K562 (cell line): Measurements from ENCODE around the gene NINL. TPM values are rescaled to one million over a fixed set of nuclear protein-coding genes. Genes with fewer than 3 reads are reported as not detected.

Source experiments
- ATAC-seq: fragments of 200-7000 bp; cut with Tn5 transposase; 3 replicates; pipeline ENCODE4 v1.9.1; 2020; ENCODE audit warnings: moderate library complexity
- BruUV-seq: library from RNA; stranded (reverse); fragments of 400-500 nt; replicated peaks from 2 replicates; lab custom pipeline; 2021; lab: Mats Ljungman, UMichigan
- CTCF ChIA-PET: fragments of 300-600 bp; formaldehyde crosslinking; extraction: SDS; loops from one replicate; lab custom pipeline; 2021; ENCODE audit warnings: low intra/inter-chr PET ratio; lab: Yijun Ruan, JAX
- POLR2A ChIA-PET: fragments of 300-600, 350-650 bp; sonication (Branson Sonifier 250); formaldehyde crosslinking; extraction: SDS; loops from one replicate; lab custom pipeline; 2021; ENCODE audit warnings: antibody characterized with exemption, inconsistent platforms; lab: Yijun Ruan, JAX
- DNase-seq, 4 experiments: peaks; one replicate each; pipeline versions ENCODE4 v3.0.0 to v3.0.0-alpha.2; 2011 to 2018; ENCODE audit warnings: low spot score in 3 of 4, mixed read lengths in 3 of 4; ENCODE audit errors: extremely low read depth in 1 of 4
- FAIRE-seq: peaks from 2 replicates; lab custom pipeline; 2011; peaks lifted over from hg19 to GRCh38; lab: Jason Lieb, UNC
- H2AFZ ChIP-seq: 2 replicates; pipeline ENCODE4 v1.6.0; 2011; ENCODE audit warnings: low read depth, low read length, control low read depth, inconsistent platforms
- H3K27ac ChIP-seq: fragments of 200-600 bp; 3 replicates; pipeline ENCODE4 v1.8.0; 2011; ENCODE audit warnings: low read depth, mild to moderate bottlenecking, control low read depth, inconsistent platforms, low read length, moderate library complexity, mixed read lengths; ENCODE audit errors: extremely low read depth
- H3K27me3 ChIP-seq, 2 experiments: fragments of 300-600 bp in 1 of 2; 2 replicates in 1 of 2; 3 replicates in 1 of 2; pipeline versions ENCODE4 v1.6.0 to v1.8.0; 2011; ENCODE audit warnings: inconsistent platforms in 2 of 2, low read length in 2 of 2, mild to moderate bottlenecking in 1 of 2, mixed read lengths in 1 of 2, moderate library complexity in 1 of 2; ENCODE audit not compliant: control insufficient read depth in 2 of 2, insufficient read depth in 2 of 2
- H3K36me3 ChIP-seq: fragments of 300-600 bp; 3 replicates; pipeline ENCODE4 v1.8.0; 2011; ENCODE audit warnings: mild to moderate bottlenecking, low read length, inconsistent platforms; ENCODE audit not compliant: control insufficient read depth, insufficient read depth
- H3K4me1 ChIP-seq, 2 experiments: fragments of 200-600 bp in 1 of 2; replicated peaks in 1 of 2; 2 replicates in 1 of 2; 3 replicates in 1 of 2; pipeline versions ENCODE4 v1.5.1 to v1.8.0; 2011; ENCODE audit warnings: inconsistent platforms in 2 of 2, low read length in 2 of 2, mild to moderate bottlenecking in 1 of 2, mixed read lengths in 1 of 2, moderate library complexity in 1 of 2; ENCODE audit not compliant: control insufficient read depth in 2 of 2, insufficient read depth in 2 of 2
- H3K4me2 ChIP-seq: 2 replicates; pipeline ENCODE4 v1.6.1; 2011; ENCODE audit warnings: low read length, control low read depth, inconsistent platforms, mixed read lengths; ENCODE audit not compliant: insufficient read depth
- H3K4me3 ChIP-seq: fragments of 200-600 bp; sonication (generic), shearing (Covaris generic); 2 replicates; pipeline ENCODE4 v1.5.1; 2016; ENCODE audit warnings: control low read depth, inconsistent platforms
- H3K79me2 ChIP-seq: fragments of 200-600 bp; 3 replicates; pipeline ENCODE4 v1.8.0; 2011; ENCODE audit warnings: low read length, inconsistent platforms; ENCODE audit not compliant: control insufficient read depth, insufficient read depth
- H3K9ac ChIP-seq, 2 experiments: 2 replicates each; pipeline versions ENCODE4 v1.6.0 to v1.6.1; 2011; ENCODE audit warnings: low read depth in 2 of 2, low read length in 2 of 2, control low read depth in 1 of 2, inconsistent platforms in 1 of 2, mild to moderate bottlenecking in 1 of 2, mixed read lengths in 1 of 2; ENCODE audit not compliant: insufficient read depth in 1 of 2
- H3K9me1 ChIP-seq: one replicate; pipeline ENCODE4 v1.6.0; 2011; ENCODE audit warnings: inconsistent platforms, mild to moderate bottlenecking, low read length, moderate library complexity; ENCODE audit not compliant: control insufficient read depth, insufficient read depth
- H3K9me3 ChIP-seq: replicated peaks from 2 replicates; pipeline ENCODE4 v1.5.1; 2011; ENCODE audit warnings: low read depth, low read length, inconsistent platforms; ENCODE audit not compliant: control insufficient read depth, insufficient read depth
- H4K20me1 ChIP-seq: replicated peaks from 2 replicates; pipeline ENCODE4 v1.6.1; 2011; ENCODE audit warnings: low read length, inconsistent platforms, mixed read lengths; ENCODE audit not compliant: control insufficient read depth, insufficient read depth
- BRD4 ChIP-seq: fragments of 200-600 bp; sonication (generic); IDR thresholded peaks from 2 replicates; pipeline ENCODE4 v1.6.1; 2017; ENCODE audit warnings: inconsistent platforms
- CBX3 ChIP-seq, 2 experiments: IDR thresholded peaks; 1 replicate in 1 of 2; 2 replicates in 1 of 2; pipeline ENCODE4 v1.6.1; 2012; ENCODE audit warnings: inconsistent platforms in 2 of 2, low read length in 2 of 2, borderline replicate concordance in 1 of 2, control low read depth in 1 of 2
- ETS2 ChIP-seq: IDR thresholded peaks from 2 replicates; pipeline ENCODE4 v1.6.1; 2016; ENCODE audit warnings: borderline replicate concordance, missing genetic modification characterization, mild to moderate bottlenecking, moderate library complexity, missing compliant biosample characterization; ENCODE audit not compliant: poor library complexity, severe bottlenecking
- FOXJ3 ChIP-seq: sonication (generic); formaldehyde crosslinking; IDR thresholded peaks from 2 replicates; pipeline ENCODE4 v1.4.0; 2020; ENCODE audit warnings: mild to moderate bottlenecking, missing genetic modification reagents
- KLF10 ChIP-seq: fragments of 250-450 bp; sonication (Bioruptor Pico); IDR thresholded peaks from 2 replicates; pipeline ENCODE4 v1.6.1; 2021; ENCODE audit warnings: matching md5 sums
- MCM5 ChIP-seq: fragments of 450-650 bp; IDR thresholded peaks from 2 replicates; pipeline ENCODE4 v1.6.1; 2016; ENCODE audit warnings: low read depth
- MECOM ChIP-seq: fragments of 250-450 bp; sonication (Bioruptor Pico); IDR thresholded peaks from 2 replicates; pipeline ENCODE4 v1.8.0; 2022; ENCODE audit warnings: inconsistent platforms
- NFIC ChIP-seq: fragments of 450-650 bp; IDR thresholded peaks from 2 replicates; pipeline ENCODE4 v1.6.1; 2017; ENCODE audit warnings: mild to moderate bottlenecking, inconsistent platforms
- SMAD3 ChIP-seq: fragments of 450-650 bp; formaldehyde crosslinking; conservative IDR thresholded peaks from 2 replicates; pipeline ENCODE4 v1.4.0; 2020; ENCODE audit warnings: mild to moderate bottlenecking
- TAF7 ChIP-seq: fragments of 450-650 bp; IDR thresholded peaks from 2 replicates; pipeline ENCODE4 v1.6.1; 2016; ENCODE audit warnings: missing genetic modification characterization, missing compliant biosample characterization
- ZNF174 ChIP-seq: fragments of 250-450 bp; sonication (Bioruptor Pico); IDR thresholded peaks from 2 replicates; pipeline ENCODE4 v1.4.0; 2020; ENCODE audit warnings: mild to moderate bottlenecking
- ZNF184 ChIP-seq: sonication (generic); formaldehyde crosslinking; IDR thresholded peaks from 2 replicates; pipeline ENCODE4 v1.5.0; 2020; ENCODE audit warnings: missing genetic modification reagents
- WGBS: fragments of 100-300 bp; shearing (Covaris generic); methylation state at CpG from one replicate; pipeline ENCODE4 v1.1.6; 2016; ENCODE audit warnings: low coverage, mixed read lengths; ENCODE audit not compliant: insufficient coverage; ENCODE audit errors: missing lambda C conversion rate; 5-methylcytosine and 5-hydroxymethylcytosine counted together
- in situ Hi-C: fragments of 300-500 bp; cut with MboI; formaldehyde crosslinking; loops from 4 replicates; pipeline ENCODE4 v1.15.0; 2018; ENCODE audit warnings: inconsistent platforms, mixed read lengths
- intact Hi-C: fragments of 100-400 bp; cut with micrococcal nuclease; formaldehyde crosslinking; loops from 2 replicates; pipeline ENCODE4 v1.14.2; 2022
- polyA plus RNA-seq, 8 experiments: library from polyadenylated mRNA; depleted of rRNA in 4 of 8; stranded (reverse) in 5 of 8; unstranded in 3 of 8; fragments of >200 nt; fragmentation: Nextera tagmentation in 2 of 8; fragmentation: Illumina TruSeq in 1 of 8; extraction: Ambion mirVana in 2 of 8; extraction: Trizol in 1 of 8; gene quantifications; 2 replicates each; pipeline versions ENCODE4 v1.2.1 to v1.2.3, GENCODE V29; 2011 to 2014; ENCODE audit warnings: inconsistent platforms in 1 of 8, missing spikeins in 1 of 8
- total RNA-seq, 7 experiments: library from RNA; depleted of rRNA in 6 of 7; stranded (reverse); fragments of >200 nt in 6 of 7; fragmentation: Illumina TruSeq in 2 of 7; extraction: Trizol in 2 of 7; gene quantifications; 2 replicates each; pipeline versions ENCODE4 v1.2.1 to v1.2.3, GENCODE V29; 2011 to 2021; ENCODE audit warnings: low replicate concordance in 1 of 7

The NINL gene
- total and polyA plus RNA-seq, 9 of the 15 experiments (the other 6 are each of a cell fraction or from before 2014, with no cell fraction given) = 0.03 to 0.22 (median 0.05) TPM; not detected in 5

- TF ChIP-seq FOXJ3 (CRISPR knock-in tag) (no peak), BRD4 (peak; percentile 54; the same call in 1 of the 2 replicates), ETS2 (no peak)
Observed at GRCh38 chr20:25624500-25624939, 39.2 kb upstream of the NINL start (continued).

- Histone ChIP-seq H4K20me1 (no peaks in the 10 kb centered on the region), H3K4me2 (peak within 1 kb of the TSS; percentile 90), H3K27me3 (no peaks in the 10 kb centered on the region), H3K9me1 (no peaks in the 10 kb centered on the region), H2AFZ (peak within 1 kb of the TSS; percentile 71), H3K9me3 (no peaks in the 10 kb centered on the region), H3K27ac (peak within 1 kb of the TSS; percentile 94), H3K9ac (peak within 1 kb of the TSS; percentile 91 to 98), H3K79me2 (peaks cover 63% of the 10 kb centered on the region), H3K4me3 (peak within 1 kb of the TSS; percentile 59), H3K36me3 (peaks cover 8% of the 10 kb centered on the region; the same call in 2 of the 3 replicates), H3K4me1 (peaks cover 10 to 21% of the 10 kb centered on the region in 2 experiments; a peak in 4 of 5 replicates)
- no TSS peak for BruUV-seq
- POLR2A ChIA-PET = no interaction called here
- CTCF ChIA-PET = no interaction called here
- intact Hi-C loops = loop anchor here (5.0 kb wide), 1 partner anchor 73 kb away; the partner anchor contains the start of gene ZNF337
- WGBS = under 1% methylated on average over 36 of the region's 81 CpGs
- FAIRE-seq (peak; percentile 60), DNase-seq (peak; percentile 87 to 94 (median 88)), ATAC-seq (peak; percentile 89)
- in situ Hi-C loops = no loop called here
- TF ChIP-seq SMAD3 (CRISPR knock-in tag) (no peak), CBX3 (IDR thresholded peaks at IDR 0.05; ENCODE audit: borderline replicate concordance in 1 of 2, low read length in 2 of 2) (no peak), ZNF184 (CRISPR knock-in tag) (no peak), NFIC (peak; percentile 43; the same call in 1 of the 2 replicates), ZNF174 (CRISPR knock-in tag) (no peak), TAF7 (tag) (peak; percentile 57; the same call in 1 of the 2 replicates), MCM5 (no peak), MECOM (CRISPR knock-in tag) (no peak), KLF10 (CRISPR knock-in tag) (no peak)
Observed at GRCh38 chr20:25623736-25624499, 38.6 kb upstream of the NINL start, which contains the start of gene NANP. NANP (minus strand) TSS chr20:25624014; CDS start chr20:25623948, 66 bp downstream.
